ENCODE results near the gene DNAAF2.

DNAAF2 gene

DNA sequence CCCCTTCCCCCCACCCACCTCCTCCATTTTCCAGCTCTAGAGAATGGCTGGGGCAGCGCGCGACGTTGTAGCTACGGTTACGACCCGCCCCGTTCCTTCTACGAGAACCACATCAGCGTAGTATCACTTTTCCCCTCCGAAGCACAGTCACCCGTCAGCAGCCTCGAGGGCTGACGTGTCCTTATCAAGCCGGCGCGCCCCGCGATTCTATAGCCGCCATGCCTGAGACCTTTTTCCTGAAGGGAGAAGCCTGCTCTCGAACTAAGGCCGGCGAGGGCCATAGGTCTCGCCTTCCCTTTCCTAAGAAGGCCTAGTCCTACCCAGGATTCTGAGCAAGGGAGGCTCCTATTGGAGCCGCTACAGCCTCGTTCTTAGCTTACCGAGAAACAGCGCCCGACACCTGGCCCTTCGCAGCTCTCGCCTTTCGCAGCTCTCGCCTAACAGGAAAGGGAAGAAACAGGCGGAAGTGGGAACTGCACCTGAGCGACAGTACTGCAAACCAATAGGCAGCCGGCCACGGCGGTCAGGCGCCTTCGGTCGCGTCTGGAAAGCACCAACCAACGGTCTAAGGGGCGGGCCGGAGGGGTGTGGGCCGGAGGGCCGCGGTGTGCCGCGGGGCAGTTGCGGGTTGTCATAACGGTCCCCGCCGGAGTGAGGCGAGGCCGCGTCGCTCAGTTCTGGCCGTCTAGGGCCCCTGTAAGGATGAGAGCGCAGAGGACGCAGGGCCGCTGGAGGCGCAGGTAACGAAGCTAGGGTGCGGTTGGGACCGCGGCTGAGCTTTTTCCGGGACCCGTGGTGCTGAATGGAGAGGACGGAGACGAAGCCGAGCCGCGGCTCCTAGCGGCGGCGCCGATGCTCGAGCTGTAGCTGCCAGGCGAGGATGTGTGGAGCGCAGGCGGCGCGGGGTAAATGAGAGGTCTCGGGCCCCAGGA, 14.6 kb downstream of the DNAAF2 start, which contains the start of the genes MGAT2 and RPL36AL (continued):
- TF ChIP-seq, protein P1, sequence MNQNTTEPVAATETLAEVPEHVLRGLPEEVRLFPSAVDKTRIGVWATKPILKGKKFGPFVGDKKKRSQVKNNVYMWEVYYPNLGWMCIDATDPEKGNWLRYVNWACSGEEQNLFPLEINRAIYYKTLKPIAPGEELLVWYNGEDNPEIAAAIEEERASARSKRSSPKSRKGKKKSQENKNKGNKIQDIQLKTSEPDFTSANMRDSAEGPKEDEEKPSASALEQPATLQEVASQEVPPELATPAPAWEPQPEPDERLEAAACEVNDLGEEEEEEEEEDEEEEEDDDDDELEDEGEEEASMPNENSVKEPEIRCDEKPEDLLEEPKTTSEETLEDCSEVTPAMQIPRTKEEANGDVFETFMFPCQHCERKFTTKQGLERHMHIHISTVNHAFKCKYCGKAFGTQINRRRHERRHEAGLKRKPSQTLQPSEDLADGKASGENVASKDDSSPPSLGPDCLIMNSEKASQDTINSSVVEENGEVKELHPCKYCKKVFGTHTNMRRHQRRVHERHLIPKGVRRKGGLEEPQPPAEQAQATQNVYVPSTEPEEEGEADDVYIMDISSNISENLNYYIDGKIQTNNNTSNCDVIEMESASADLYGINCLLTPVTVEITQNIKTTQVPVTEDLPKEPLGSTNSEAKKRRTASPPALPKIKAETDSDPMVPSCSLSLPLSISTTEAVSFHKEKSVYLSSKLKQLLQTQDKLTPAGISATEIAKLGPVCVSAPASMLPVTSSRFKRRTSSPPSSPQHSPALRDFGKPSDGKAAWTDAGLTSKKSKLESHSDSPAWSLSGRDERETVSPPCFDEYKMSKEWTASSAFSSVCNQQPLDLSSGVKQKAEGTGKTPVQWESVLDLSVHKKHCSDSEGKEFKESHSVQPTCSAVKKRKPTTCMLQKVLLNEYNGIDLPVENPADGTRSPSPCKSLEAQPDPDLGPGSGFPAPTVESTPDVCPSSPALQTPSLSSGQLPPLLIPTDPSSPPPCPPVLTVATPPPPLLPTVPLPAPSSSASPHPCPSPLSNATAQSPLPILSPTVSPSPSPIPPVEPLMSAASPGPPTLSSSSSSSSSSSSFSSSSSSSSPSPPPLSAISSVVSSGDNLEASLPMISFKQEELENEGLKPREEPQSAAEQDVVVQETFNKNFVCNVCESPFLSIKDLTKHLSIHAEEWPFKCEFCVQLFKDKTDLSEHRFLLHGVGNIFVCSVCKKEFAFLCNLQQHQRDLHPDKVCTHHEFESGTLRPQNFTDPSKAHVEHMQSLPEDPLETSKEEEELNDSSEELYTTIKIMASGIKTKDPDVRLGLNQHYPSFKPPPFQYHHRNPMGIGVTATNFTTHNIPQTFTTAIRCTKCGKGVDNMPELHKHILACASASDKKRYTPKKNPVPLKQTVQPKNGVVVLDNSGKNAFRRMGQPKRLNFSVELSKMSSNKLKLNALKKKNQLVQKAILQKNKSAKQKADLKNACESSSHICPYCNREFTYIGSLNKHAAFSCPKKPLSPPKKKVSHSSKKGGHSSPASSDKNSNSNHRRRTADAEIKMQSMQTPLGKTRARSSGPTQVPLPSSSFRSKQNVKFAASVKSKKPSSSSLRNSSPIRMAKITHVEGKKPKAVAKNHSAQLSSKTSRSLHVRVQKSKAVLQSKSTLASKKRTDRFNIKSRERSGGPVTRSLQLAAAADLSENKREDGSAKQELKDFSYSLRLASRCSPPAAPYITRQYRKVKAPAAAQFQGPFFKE (tag by site-specific recombination; IDR thresholded peaks at IDR 0.05; ENCODE audit: borderline replicate concordance): no peak
- TF ChIP-seq, protein P2, sequence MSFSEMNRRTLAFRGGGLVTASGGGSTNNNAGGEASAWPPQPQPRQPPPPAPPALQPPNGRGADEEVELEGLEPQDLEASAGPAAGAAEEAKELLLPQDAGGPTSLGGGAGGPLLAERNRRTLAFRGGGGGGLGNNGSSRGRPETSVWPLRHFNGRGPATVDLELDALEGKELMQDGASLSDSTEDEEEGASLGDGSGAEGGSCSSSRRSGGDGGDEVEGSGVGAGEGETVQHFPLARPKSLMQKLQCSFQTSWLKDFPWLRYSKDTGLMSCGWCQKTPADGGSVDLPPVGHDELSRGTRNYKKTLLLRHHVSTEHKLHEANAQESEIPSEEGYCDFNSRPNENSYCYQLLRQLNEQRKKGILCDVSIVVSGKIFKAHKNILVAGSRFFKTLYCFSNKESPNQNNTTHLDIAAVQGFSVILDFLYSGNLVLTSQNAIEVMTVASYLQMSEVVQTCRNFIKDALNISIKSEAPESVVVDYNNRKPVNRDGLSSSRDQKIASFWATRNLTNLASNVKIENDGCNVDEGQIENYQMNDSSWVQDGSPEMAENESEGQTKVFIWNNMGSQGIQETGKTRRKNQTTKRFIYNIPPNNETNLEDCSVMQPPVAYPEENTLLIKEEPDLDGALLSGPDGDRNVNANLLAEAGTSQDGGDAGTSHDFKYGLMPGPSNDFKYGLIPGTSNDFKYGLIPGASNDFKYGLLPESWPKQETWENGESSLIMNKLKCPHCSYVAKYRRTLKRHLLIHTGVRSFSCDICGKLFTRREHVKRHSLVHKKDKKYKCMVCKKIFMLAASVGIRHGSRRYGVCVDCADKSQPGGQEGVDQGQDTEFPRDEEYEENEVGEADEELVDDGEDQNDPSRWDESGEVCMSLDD (tag by site-specific recombination; IDR thresholded peaks at IDR 0.05): no peak; the same call in 1 of the 2 replicates
- TF ChIP-seq, protein P3, sequence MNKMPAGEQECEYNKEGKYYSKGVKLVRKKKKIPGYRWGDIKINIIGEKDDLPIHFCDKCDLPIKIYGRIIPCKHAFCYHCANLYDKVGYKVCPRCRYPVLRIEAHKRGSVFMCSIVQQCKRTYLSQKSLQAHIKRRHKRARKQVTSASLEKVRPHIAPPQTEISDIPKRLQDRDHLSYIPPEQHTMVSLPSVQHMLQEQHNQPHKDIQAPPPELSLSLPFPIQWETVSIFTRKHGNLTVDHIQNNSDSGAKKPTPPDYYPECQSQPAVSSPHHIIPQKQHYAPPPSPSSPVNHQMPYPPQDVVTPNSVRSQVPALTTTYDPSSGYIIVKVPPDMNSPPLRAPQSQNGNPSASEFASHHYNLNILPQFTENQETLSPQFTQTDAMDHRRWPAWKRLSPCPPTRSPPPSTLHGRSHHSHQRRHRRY (tag by site-specific recombination; IDR thresholded peaks at IDR 0.05): no peak
- TF ChIP-seq ZNF521 (tag by site-specific recombination; IDR thresholded peaks at IDR 0.05) (no peak), ZBTB21 (tag by site-specific recombination; IDR thresholded peaks at IDR 0.05) (0 out of 2 replicates have a peak, but pooled peaks have one; percentile 14), ZEB2 (tag by site-specific recombination; IDR thresholded peaks at IDR 0.05) (no peak; the same call in none of the 2 replicates), ZNF221 (tag by site-specific recombination; IDR thresholded peaks at IDR 0.05; ENCODE audit: borderline replicate concordance) (no peak), SP2 (tag by site-specific recombination; IDR thresholded peaks at IDR 0.05) (peak; percentile 89), MZF1 (tag by site-specific recombination; IDR thresholded peaks at IDR 0.05; ENCODE audit: borderline replicate concordance) (no peak), ZNF146 (tag by site-specific recombination; IDR thresholded peaks at IDR 0.05) (no peak), ZNF248 (tag by site-specific recombination; IDR thresholded peaks at IDR 0.05) (no peak), ZNF843 (tag by site-specific recombination; IDR thresholded peaks at IDR 0.05) (no peak), ZNF558 (tag by site-specific recombination; IDR thresholded peaks at IDR 0.05) (no peak), OSR2 (tag by site-specific recombination; IDR thresholded peaks at IDR 0.05) (no peak), HOXD13 (CRISPR knock-in tag; IDR thresholded peaks at IDR 0.05; ENCODE audit: borderline replicate concordance) (no peak), FEZF1 (tag by site-specific recombination; IDR thresholded peaks at IDR 0.05) (no peak), ZNF501 (tag by site-specific recombination; IDR thresholded peaks at IDR 0.05) (peak; percentile 44), ZNF600 (tag by site-specific recombination; IDR thresholded peaks at IDR 0.05) (peak; percentile 59), ZNF341 (tag by site-specific recombination; IDR thresholded peaks at IDR 0.05; ENCODE audit: low read depth) (no peak), ZNF169 (tag by site-specific recombination; IDR thresholded peaks at IDR 0.05) (no peak), ZNF16 (tag by site-specific recombination; IDR thresholded peaks at IDR 0.05; ENCODE audit: low read depth) (no peak), ZNF335 (tag by site-specific recombination; conservative IDR thresholded peaks at IDR 0.05) (peak; percentile 87), KLF8 (tag by site-specific recombination; IDR thresholded peaks at IDR 0.05) (peak; percentile 49; the same call in 1 of the 2 replicates), IKZF3 (tag by site-specific recombination; IDR thresholded peaks at IDR 0.05) (no peak), HOXC10 (CRISPR knock-in tag; IDR thresholded peaks at IDR 0.05) (0 out of 2 replicates have a peak, but pooled peaks have one; percentile 58)
- TF ChIP-seq, protein P4, sequence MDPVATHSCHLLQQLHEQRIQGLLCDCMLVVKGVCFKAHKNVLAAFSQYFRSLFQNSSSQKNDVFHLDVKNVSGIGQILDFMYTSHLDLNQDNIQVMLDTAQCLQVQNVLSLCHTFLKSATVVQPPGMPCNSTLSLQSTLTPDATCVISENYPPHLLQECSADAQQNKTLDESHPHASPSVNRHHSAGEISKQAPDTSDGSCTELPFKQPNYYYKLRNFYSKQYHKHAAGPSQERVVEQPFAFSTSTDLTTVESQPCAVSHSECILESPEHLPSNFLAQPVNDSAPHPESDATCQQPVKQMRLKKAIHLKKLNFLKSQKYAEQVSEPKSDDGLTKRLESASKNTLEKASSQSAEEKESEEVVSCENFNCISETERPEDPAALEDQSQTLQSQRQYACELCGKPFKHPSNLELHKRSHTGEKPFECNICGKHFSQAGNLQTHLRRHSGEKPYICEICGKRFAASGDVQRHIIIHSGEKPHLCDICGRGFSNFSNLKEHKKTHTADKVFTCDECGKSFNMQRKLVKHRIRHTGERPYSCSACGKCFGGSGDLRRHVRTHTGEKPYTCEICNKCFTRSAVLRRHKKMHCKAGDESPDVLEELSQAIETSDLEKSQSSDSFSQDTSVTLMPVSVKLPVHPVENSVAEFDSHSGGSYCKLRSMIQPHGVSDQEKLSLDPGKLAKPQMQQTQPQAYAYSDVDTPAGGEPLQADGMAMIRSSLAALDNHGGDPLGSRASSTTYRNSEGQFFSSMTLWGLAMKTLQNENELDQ (tag by site-specific recombination; IDR thresholded peaks at IDR 0.05; ENCODE audit: low read depth): no peak
- TF ChIP-seq, protein P5, sequence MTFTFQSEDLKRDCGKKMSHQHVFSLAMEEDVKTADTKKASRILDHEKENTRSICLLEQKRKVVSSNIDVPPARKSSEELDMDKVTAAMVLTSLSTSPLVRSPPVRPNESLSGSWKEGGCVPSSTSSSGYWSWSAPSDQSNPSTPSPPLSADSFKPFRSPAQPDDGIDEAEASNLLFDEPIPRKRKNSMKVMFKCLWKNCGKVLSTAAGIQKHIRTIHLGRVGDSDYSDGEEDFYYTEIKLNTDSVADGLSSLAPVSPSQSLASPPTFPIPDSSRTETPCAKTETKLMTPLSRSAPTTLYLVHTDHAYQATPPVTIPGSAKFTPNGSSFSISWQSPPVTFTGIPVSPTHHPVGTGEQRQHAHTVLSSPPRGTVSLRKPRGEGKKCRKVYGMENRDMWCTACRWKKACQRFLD (tag by site-specific recombination; IDR thresholded peaks at IDR 0.05): no peak
